Ishikawa (cell line): ENCODE data around the gene CLN6.

Source experiments
- CEBPB ChIP-seq: IDR thresholded peaks from 2 replicates; pipeline ENCODE4 v1.6.1; 2012
- CREB1 ChIP-seq: IDR thresholded peaks from 2 replicates; pipeline ENCODE4 v1.6.1; 2012; ENCODE audit warnings: low read depth
- EGR1 ChIP-seq: IDR thresholded peaks from 2 replicates; pipeline ENCODE4 v1.6.1; 2012
- EP300 ChIP-seq: IDR thresholded peaks from 2 replicates; pipeline ENCODE4 v1.6.1; 2012; ENCODE audit warnings: borderline replicate concordance
- FOXM1 ChIP-seq: IDR thresholded peaks from 2 replicates; pipeline ENCODE4 v1.6.1; 2012; ENCODE audit warnings: low read depth, borderline replicate concordance
- NFIC ChIP-seq: IDR thresholded peaks from 2 replicates; pipeline ENCODE4 v1.6.1; 2012
- RAD21 ChIP-seq: IDR thresholded peaks from 2 replicates; pipeline ENCODE4 v1.6.1; 2012; ENCODE audit warnings: low read depth
- TAF1 ChIP-seq: IDR thresholded peaks from 2 replicates; pipeline ENCODE4 v1.6.1; 2012; ENCODE audit warnings: low read depth, mild to moderate bottlenecking
- TCF12 ChIP-seq: IDR thresholded peaks from 2 replicates; pipeline ENCODE4 v1.6.1; 2012; ENCODE audit warnings: low read depth
- TEAD4 ChIP-seq: IDR thresholded peaks from 2 replicates; pipeline ENCODE4 v1.6.1; 2012
- YY1 ChIP-seq: IDR thresholded peaks from 2 replicates; pipeline ENCODE4 v1.6.1; 2012; ENCODE audit warnings: low read depth
- ZBTB7A ChIP-seq: IDR thresholded peaks from 2 replicates; pipeline ENCODE4 v1.6.1; 2012; ENCODE audit warnings: low read depth
- TF ChIP-seq, protein P1 (sequence below): IDR thresholded peaks from 2 replicates; pipeline ENCODE4 v1.6.1; 2012
- TF ChIP-seq, protein P2 (sequence below): IDR thresholded peaks from 2 replicates; pipeline ENCODE4 v1.6.1; 2012; ENCODE audit warnings: low read depth, mild to moderate bottlenecking
- TF ChIP-seq, protein P3 (sequence below): IDR thresholded peaks from 2 replicates; pipeline ENCODE4 v1.6.1; 2012

Gene CLN6

DNA sequence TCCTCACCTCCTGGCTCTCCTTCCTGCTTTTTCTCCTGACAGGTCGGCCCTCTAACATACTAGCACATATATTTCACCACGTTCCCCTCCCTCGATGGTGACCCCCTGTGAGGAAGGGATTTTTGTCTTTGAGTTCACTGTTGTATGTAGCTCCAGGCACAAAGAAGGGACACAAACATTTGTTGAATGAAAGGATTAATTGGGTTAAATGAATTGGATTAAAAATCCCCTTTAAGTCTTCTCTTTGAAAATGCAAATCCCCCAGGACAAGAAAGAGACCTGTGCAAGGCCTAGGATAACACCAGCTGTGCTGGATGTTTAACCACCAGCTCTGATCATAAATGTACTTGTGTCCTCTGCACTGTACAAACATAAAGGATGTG is 27.7 kb downstream of the CLN6 start:
- TF ChIP-seq CREB1 (no peak), ZBTB7A (no peak), TAF1 (no peak), TEAD4 (no peak)
- TF ChIP-seq, protein P1, sequence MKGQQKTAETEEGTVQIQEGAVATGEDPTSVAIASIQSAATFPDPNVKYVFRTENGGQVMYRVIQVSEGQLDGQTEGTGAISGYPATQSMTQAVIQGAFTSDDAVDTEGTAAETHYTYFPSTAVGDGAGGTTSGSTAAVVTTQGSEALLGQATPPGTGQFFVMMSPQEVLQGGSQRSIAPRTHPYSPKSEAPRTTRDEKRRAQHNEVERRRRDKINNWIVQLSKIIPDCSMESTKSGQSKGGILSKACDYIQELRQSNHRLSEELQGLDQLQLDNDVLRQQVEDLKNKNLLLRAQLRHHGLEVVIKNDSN = no peak
- TF ChIP-seq, protein P2, sequence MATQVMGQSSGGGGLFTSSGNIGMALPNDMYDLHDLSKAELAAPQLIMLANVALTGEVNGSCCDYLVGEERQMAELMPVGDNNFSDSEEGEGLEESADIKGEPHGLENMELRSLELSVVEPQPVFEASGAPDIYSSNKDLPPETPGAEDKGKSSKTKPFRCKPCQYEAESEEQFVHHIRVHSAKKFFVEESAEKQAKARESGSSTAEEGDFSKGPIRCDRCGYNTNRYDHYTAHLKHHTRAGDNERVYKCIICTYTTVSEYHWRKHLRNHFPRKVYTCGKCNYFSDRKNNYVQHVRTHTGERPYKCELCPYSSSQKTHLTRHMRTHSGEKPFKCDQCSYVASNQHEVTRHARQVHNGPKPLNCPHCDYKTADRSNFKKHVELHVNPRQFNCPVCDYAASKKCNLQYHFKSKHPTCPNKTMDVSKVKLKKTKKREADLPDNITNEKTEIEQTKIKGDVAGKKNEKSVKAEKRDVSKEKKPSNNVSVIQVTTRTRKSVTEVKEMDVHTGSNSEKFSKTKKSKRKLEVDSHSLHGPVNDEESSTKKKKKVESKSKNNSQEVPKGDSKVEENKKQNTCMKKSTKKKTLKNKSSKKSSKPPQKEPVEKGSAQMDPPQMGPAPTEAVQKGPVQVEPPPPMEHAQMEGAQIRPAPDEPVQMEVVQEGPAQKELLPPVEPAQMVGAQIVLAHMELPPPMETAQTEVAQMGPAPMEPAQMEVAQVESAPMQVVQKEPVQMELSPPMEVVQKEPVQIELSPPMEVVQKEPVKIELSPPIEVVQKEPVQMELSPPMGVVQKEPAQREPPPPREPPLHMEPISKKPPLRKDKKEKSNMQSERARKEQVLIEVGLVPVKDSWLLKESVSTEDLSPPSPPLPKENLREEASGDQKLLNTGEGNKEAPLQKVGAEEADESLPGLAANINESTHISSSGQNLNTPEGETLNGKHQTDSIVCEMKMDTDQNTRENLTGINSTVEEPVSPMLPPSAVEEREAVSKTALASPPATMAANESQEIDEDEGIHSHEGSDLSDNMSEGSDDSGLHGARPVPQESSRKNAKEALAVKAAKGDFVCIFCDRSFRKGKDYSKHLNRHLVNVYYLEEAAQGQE = no peak
- TF ChIP-seq, protein P3, sequence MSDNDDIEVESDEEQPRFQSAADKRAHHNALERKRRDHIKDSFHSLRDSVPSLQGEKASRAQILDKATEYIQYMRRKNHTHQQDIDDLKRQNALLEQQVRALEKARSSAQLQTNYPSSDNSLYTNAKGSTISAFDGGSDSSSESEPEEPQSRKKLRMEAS = no peak

DNA sequence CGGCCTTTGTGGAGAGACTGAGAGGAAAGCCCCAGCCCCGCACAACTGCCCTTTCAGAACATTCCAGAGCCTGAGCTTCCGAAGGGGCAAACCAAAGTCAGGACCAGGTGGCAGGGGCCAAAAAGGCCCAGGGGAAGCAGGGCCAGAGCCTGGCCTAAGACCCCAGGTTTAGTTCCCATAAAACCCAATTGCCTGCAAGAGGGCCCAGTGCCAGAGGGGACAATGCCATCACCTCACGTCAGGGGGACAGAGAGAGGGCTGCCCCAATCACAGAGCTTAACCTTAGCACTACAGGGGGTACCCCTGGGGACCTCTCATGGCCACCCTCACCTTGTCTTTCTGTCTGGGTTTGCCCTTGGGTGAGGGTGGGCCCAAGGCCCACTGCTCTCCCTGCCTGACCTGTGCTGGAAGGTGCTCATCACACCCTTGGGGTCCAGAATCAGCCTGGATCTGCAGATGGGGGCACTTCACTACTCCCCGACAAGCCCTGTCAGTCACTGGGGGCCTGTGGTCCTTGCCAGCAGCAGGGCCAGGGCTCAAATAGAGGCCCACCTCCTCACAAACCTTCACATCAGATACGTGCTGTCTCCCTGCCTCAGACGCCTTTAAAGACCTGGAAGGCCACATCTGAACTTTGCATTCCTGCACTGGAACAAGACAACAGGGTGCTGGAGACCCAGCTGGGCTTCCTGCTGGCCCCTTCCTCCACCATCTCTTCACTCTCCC is 28.2 kb downstream of the CLN6 start:
- TF ChIP-seq YY1 (no peak), NFIC (no peak), RAD21 (no peak), EGR1 (no peak), EP300 (no peak), TEAD4 (no peak), ZBTB7A (no peak), TCF12 (no peak)
- TF ChIP-seq, protein P1 = no peak

DNA sequence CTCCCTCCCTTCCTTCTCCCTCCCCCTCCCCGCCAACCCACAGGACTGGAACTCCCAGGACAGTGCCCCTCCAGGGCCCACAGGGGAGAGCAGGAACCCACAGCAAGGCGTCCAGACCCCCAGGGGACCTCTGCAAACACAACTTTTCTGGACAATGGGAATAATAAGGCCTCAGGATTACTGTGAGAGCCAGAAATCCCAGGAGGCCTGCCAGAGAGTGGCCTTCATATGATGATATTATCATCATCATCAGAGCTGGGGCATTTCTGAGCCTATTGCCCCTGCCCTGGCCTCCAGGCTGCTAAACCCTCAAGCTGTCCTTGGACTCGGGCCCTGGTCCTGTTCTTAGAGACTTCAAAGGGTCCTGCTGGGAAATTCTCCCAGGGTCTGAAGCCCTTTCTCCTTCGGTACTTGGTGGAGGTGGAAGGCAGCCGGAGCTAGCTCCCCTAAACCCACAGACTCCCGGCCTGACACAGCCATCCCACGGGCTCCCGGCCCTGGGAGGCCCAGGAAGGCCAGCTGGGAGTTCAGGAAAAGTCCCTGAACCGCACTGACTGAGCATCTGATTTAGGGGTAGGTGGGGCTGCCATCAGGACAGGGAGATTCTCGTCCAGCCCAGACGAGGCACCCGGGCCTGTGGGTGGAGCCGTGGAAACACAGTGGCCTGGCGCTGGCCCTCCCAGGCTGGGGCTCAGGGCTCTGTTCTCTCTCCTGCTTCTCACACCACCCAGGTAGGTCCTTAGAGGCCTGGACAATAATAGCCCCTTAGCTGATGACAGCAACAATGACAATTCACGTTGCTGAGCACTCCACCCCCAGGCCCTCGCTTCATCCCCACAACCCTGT is 29.3 kb downstream of the CLN6 start:
- TF ChIP-seq ZBTB7A = no peak
- TF ChIP-seq, protein P2 = no peak
- no peak for TF ChIP-seq EP300
- no peak for TF ChIP-seq CREB1
- no peak for TF ChIP-seq YY1
- no peak for TF ChIP-seq FOXM1
- TF ChIP-seq, protein P3 = no peak
- TF ChIP-seq TAF1 = no peak
- no peak for TF ChIP-seq TEAD4
- TF ChIP-seq NFIC = no peak
- TF ChIP-seq, protein P1 = no peak

DNA sequence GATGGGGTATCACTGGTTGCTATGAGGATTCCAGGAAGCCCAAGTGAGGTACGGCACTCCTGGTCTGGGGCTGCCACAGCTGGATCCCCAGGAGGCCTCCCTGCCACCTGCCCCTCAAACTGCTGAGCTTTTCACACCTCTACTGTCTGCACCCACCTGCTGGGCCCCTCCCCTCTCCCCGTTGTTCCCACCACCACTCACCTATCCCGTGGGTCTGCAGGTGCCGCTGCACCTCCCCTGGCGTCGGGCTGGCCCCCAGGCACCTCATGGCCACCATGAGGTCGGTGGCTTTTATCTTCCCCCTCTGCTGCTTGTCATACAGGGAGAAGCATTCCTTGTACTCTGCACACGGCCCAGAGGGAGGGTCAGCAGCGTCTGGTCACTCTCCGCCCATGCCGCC is 30.2 kb downstream of the CLN6 start:
- TF ChIP-seq RAD21 = no peak
- TF ChIP-seq CREB1 = no peak
- TF ChIP-seq TCF12 = no peak
- no peak for TF ChIP-seq EGR1
- TF ChIP-seq CEBPB = no peak
- no peak for TF ChIP-seq FOXM1
- TF ChIP-seq, protein P3 = no peak
- TF ChIP-seq, protein P2 = no peak
- no peak for TF ChIP-seq NFIC
- no peak for TF ChIP-seq TAF1
- no peak for TF ChIP-seq ZBTB7A
- TF ChIP-seq EP300 = no peak
- TF ChIP-seq, protein P1 = no peak
- TF ChIP-seq YY1 = no peak
- TF ChIP-seq TEAD4 = no peak
